Measurements from ENCODE around the gene HSPA2. TPM values are rescaled to one million over a fixed set of nuclear protein-coding genes. Genes with fewer than 3 reads are reported as not detected.
A peak's percentile ranks its signal among the peaks of the same experiment; 100 is the strongest.
"Not testable (repeated sequence)": the region's sequence is repeated elsewhere in the genome, so short reads cannot be mapped to it uniquely, and the experiment has no call there.

Gene HSPA2
- polyA plus RNA-seq, 3 donors from 2014 or later = 0.11 to 1.2 (median 0.73) TPM

DNA sequence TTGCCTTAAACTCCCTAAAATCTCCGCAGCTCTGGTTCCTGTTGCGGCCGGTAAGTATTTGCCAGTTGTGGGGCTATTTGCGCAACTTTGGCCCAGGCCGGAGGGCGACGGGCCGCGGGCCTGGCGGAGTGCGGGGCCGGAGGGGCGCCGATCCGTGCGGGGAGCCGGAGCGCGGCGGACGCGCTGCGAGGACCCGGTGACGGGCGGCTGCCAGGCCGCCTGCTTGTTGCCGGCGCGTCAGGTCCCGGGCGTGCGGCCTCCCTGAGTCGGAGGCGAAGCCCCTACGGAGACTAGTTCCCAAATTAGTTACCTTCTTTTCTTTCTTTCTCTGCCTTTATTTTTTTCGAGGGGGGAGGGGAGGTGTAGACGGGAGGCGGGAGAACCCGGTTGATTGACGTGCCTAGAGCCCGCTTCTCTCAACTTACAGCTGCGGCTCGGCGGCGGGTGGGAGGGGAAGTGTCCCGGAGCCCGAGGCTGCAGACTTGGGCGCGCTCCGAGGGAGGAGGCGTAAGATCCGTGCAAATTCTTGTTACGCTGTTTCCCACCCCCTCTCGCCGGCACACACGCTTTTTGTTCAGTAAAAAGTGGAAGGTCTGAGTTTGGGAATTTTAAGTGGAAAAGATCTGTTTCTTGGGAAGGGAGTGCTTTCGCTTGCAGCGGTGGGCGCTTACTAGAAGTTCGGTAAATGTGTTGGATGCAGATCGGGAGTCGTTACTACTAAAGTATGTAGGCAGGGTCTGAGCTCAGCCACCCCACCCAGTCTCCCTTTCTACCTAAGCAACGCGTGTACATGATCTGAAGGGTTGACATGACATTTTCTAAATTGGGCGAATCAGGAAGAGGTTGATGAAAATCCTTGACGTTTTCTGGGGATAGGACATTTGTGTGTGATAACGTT, 35.4 kb upstream of the HSPA2 start:
- Mint-ChIP-seq H3K4me1 (peaks cover 79 to 80% of the 10 kb centered on the region in 2 donors), H3K9me3 (peaks cover 0 to 3% (median 0%) of the 10 kb centered on the region in 6 donors), H3K4me3 (peak overlapping the region; percentile 91 to 97 (median 93)), H3K36me3 (no peaks in the 10 kb centered on the region), H3K27ac (peak overlapping the region; percentile 98 to 100 (median 100)), H3K27me3 (ENCODE audit: low read depth in 3 of 3) (peaks cover 13 to 30% (median 28%) of the 10 kb centered on the region in 3 donors)
- DNase-seq = peak; percentile 83 to 85 (median 84)

DNA sequence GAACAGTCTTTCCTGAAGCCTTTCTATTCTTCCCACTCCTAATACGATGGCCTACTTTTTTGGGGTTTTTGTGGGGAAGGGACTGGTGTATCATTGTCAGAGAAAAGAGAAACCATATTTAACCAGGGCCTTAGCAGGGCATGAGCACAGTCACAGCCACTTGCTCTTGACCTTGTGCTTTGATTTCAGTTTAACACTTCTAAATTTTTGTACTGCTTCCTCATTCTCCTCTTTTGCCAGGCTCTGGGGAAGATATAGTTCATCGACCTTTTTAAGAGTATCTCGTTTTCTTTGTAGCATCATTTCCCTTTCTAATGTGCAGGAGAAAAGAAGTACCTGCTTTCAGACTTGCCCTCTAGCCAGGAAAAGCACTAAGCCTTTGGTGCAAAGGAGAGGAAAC, 33.8 kb upstream of the HSPA2 start:
- Mint-ChIP-seq H3K36me3 (no peaks in the 10 kb centered on the region), H3K9me3 (peaks cover 0 to 3% (median 0%) of the 10 kb centered on the region in 6 donors), H3K27me3 (ENCODE audit: low read depth in 3 of 3) (peaks cover 13 to 30% (median 30%) of the 10 kb centered on the region in 3 donors), H3K4me3 (peak overlapping the region; percentile 89 to 97 (median 93)), H3K27ac (peak overlapping the region; percentile 95 to 99 (median 98)), H3K4me1 (peaks cover 80 to 82% of the 10 kb centered on the region in 2 donors)
- peak; percentile 30 to 33 (median 30) for DNase-seq

DNA sequence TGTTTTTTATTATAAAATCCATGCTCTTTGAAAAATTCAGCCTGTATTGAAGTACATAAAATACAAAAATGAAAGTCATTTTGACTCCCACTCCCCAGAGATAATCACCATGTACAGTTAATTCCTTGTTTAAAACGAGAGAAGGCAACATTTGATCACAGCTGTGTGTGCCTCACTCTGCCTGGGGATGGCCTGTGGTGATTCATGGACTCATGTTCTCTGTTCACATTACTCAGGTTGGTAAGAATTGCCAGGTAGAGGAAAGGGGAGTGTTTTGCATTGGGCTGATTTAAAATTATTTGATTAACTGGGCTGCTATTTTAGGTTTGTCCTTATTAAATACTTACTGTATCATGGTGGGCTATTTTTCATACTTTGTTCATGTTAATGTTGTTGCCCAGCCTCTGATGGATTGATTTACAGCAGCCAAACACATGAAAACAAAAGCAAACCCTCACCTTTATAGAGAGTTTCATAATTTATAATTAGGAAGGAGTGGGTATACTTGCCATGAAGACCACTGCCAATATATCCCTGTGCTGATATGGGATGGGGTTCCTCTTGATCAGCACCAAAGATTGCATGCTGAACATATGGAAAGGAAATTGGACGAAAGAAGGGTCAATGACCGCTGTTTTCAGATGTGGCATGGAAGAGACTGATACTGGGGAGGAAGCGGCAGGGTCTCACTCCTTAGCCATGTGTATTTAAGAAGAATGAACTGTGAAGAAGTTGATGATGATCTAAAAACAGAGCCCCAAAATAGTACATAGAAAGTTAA, 33.0 kb upstream of the HSPA2 start:
- Mint-ChIP-seq H3K9me3 (peaks cover 0 to 3% (median 0%) of the 10 kb centered on the region in 6 donors), H3K36me3 (no peaks in the 10 kb centered on the region), H3K4me1 (peaks cover 73 to 82% of the 10 kb centered on the region in 2 donors), H3K27ac (peak overlapping the region; percentile 19 to 99 (median 98)), H3K4me3 (peak overlapping the region; percentile 89 to 97 (median 93)), H3K27me3 (ENCODE audit: low read depth in 3 of 3) (peaks cover 13 to 30% (median 30%) of the 10 kb centered on the region in 3 donors)
- no peak for DNase-seq

DNA sequence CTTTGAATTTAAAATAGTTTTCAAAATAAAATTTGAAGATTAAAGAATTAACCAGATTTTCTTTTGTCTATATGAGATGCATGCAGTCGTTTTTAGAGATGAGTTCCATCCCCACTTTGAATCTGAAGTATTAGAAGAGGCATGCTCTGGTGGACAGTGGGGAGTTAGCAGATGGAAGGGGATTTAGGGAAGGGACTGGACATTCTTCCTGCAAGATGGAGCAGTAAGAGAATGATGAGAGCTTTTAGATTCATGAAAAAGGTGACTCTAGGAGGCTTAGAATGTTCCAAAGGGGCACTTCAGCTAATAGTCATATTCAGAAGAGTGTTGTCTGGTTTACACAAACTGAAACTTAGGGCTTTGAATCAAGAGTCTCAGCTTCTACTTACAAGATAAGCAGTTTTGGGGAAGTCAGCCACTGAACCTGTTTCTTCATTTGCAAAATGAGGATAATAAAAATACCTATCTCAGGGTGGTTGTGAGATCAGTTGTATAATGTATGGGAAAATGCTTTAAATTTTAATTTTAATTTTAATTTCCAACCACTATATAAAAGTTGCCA, 32.2 kb upstream of the HSPA2 start:
- Mint-ChIP-seq H3K36me3 (no peaks in the 10 kb centered on the region), H3K27me3 (ENCODE audit: low read depth in 3 of 3) (peaks cover 13 to 28% (median 27%) of the 10 kb centered on the region in 3 donors), H3K9me3 (peaks cover 0 to 3% (median 0%) of the 10 kb centered on the region in 6 donors), H3K4me1 (peaks cover 71 to 83% of the 10 kb centered on the region in 2 donors), H3K27ac (peak overlapping the region; percentile 14 to 99 (median 64)), H3K4me3 (peak overlapping the region in 2 of 5 donors; percentile 89 to 96)
- no peak for DNase-seq

DNA sequence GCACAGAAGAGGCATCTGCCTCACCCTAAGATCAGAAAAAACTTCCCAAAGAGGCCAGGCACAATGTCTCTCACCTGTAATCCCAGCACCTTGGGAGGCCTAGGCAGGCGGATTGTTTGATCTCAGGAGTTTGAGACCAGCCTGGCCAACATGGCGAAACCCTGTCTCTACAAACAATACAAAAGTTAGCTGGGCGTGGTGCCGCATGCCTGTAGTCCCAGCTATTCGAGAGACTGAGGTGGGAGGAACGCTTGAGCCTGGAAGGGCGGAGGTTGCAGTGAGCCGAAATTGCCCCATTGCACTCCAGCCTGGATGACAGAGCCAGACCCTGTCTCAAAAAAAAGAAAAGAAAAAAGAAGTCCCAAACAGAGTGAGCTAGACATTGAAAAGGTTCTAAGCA, 31.5 kb upstream of the HSPA2 start:
- H3K36me3 Mint-ChIP-seq = no peaks in the 10 kb centered on the region
- H3K4me3 Mint-ChIP-seq = peak overlapping the region in 3 of 5 donors; percentile 24 to 46 (median 26)
- peaks cover 10 to 22% (median 22%) of the 10 kb centered on the region in 3 donors for H3K27me3 Mint-ChIP-seq (ENCODE audit: low read depth in 3 of 3)
- H3K27ac Mint-ChIP-seq = peak overlapping the region in 2 of 6 donors; percentile 53 to 64
- no peak for DNase-seq
- H3K4me1 Mint-ChIP-seq = peaks cover 75 to 90% of the 10 kb centered on the region in 2 donors
- peaks cover 0 to 2% (median 0%) of the 10 kb centered on the region in 6 donors for H3K9me3 Mint-ChIP-seq

DNA sequence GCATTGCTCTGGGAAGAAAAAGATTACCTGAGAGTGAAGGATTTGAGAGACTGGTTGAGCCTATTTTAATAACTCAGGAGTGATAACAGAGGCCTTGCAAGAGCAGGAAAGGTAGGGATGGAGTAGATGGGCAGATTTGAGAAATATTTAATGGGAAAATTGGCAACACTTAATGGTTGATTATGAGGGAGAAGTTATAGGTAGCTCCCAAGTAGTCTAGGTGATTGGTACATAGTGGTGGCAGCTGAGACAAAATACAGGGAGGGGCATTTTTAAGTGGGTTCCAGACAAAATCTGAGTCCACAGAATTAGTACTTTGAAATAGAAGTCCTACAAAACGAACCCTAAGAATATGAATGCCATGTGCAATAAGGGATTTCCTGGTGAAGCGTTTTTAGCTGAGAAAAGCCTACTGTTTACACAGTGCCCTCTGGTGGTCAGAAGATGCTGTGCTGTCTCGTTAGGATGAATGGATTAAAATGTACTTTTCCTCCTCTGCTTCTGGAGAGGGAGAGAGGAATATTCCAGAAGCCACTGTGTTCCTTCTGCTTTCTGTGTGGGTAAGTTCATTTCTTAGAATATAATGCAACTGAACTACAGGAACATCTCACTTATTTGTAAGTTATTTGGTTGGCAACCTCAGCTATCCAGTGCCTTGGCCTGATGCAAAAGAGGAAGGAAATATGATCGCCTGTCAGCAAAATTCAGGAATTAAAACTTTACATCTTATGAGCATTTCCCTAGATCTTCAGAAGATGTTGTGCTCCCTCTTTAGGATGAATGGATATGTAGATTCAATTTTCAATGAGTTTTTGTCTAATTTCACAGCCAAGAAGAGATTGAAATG, 29.5 kb upstream of the HSPA2 start:
- H3K36me3 Mint-ChIP-seq = no peaks in the 10 kb centered on the region
- H3K9me3 Mint-ChIP-seq = no peaks in the 10 kb centered on the region
- DNase-seq = peak; percentile 59 to 69 (median 68)
- peak overlapping the region; percentile 18 to 64 (median 42) for H3K4me3 Mint-ChIP-seq
- H3K27me3 Mint-ChIP-seq (ENCODE audit: low read depth in 3 of 3) = peaks cover 2 to 7% (median 5%) of the 10 kb centered on the region in 3 donors
- H3K27ac Mint-ChIP-seq = peak overlapping the region; percentile 61 to 87 (median 65)
- peaks cover 77 to 97% of the 10 kb centered on the region in 2 donors for H3K4me1 Mint-ChIP-seq

DNA sequence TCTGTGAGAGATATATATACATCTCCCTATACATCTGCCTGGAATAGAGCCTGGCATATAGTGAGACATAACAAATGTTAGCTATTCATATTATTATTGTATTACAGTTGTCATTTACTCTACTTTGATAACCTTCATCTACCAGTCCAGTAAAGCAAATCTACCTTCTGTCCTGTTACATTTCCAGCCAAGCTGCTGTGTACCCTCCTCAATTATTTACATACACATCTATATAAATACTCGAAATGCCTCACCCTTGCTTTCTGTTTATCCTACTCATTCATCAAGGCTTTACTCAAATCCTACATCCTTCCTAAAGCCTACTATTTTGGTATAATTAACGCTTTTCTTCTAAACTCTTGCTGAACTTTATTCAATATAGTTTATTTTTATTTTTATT, 27.3 kb upstream of the HSPA2 start:
- H3K4me1 Mint-ChIP-seq = peaks cover 71 to 97% of the 10 kb centered on the region in 2 donors
- H3K27ac Mint-ChIP-seq = no peak overlapping the region
- H3K9me3 Mint-ChIP-seq = no peaks in the 10 kb centered on the region
- H3K36me3 Mint-ChIP-seq = no peaks in the 10 kb centered on the region
- no peak overlapping the region for H3K4me3 Mint-ChIP-seq
- peaks cover 2 to 7% (median 2%) of the 10 kb centered on the region in 3 donors for H3K27me3 Mint-ChIP-seq (ENCODE audit: low read depth in 3 of 3)
- DNase-seq = no peak

DNA sequence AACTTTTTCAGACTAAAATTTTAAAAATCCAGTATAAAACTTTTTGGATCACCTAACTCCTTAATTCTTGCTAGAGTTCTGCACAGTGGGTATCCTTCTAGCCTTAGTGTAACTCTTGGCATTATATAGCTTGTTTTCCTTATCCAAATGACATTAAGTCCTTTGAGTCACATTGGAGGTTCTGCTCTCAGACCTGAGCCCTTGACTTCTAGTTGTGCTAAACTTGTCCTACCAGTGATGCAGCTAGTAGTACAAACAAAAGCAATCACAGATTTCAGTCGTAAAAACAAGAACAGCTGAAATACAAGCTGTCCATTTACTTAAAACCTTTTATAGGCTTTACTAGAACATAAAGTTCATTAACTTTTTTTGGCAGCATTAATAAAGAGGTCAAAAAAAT, 25.5 kb upstream of the HSPA2 start:
- H3K4me3 Mint-ChIP-seq = no peak overlapping the region
- peaks cover 58 to 86% of the 10 kb centered on the region in 2 donors for H3K4me1 Mint-ChIP-seq
- H3K9me3 Mint-ChIP-seq = no peaks in the 10 kb centered on the region
- H3K36me3 Mint-ChIP-seq = no peaks in the 10 kb centered on the region
- DNase-seq = no peak
- H3K27ac Mint-ChIP-seq = no peak overlapping the region
- H3K27me3 Mint-ChIP-seq (ENCODE audit: low read depth in 3 of 3) = peaks cover 2 to 5% (median 2%) of the 10 kb centered on the region in 3 donors

DNA sequence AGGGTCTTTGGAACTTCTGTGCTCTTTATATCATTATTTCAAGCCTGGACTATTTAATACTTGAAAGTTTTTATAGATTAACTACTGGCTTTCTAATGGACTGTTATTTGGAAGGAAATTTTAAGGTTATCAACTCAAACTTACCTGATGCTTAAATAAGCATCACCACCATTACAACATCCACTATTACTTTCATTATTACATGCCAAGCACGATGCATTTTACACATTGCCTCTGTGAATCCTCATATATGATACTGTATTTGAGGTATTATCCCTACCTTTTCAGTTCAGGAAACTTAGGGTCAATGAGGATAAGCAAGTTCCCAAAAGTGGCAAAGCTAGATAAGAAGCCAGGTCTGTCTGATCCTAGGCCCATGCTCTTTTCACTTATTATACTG, 23.6 kb upstream of the HSPA2 start:
- Mint-ChIP-seq H3K4me1 (peaks cover 48 to 67% of the 10 kb centered on the region in 2 donors), H3K4me3 (peak overlapping the region in 1 of 5 donors; percentile 21), H3K27me3 (ENCODE audit: low read depth in 3 of 3) (peaks cover 2 to 5% (median 2%) of the 10 kb centered on the region in 3 donors), H3K36me3 (no peaks in the 10 kb centered on the region), H3K27ac (peak overlapping the region in 3 of 6 donors; percentile 9 to 39 (median 34)), H3K9me3 (no peaks in the 10 kb centered on the region)
- DNase-seq = no peak

DNA sequence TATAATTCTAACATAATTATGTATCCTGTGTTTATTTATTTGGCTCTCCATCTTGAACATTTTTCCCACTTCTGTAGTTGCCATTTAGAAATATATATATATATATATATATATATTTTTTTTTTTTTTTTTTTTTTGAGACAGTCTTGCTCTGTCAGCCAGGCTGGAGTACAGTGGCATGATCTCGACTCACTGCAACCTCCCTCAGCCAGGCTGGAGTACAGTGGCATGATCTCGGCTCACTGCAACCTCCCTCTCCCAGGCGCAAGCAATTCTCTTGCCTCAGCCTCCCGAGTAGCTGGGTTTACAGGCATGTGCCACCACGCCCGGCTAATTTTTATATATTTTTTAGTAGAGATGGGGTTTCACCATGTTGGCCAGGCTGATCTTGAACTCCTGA, 22.9 kb upstream of the HSPA2 start:
- H3K9me3 Mint-ChIP-seq; DNase-seq; H3K4me3 Mint-ChIP-seq; H3K27me3 Mint-ChIP-seq (ENCODE audit: low read depth in 3 of 3); H3K36me3 Mint-ChIP-seq; H3K27ac Mint-ChIP-seq: not testable (repeated sequence)
- peaks cover 48 to 60% of the 10 kb centered on the region in 2 donors for H3K4me1 Mint-ChIP-seq

DNA sequence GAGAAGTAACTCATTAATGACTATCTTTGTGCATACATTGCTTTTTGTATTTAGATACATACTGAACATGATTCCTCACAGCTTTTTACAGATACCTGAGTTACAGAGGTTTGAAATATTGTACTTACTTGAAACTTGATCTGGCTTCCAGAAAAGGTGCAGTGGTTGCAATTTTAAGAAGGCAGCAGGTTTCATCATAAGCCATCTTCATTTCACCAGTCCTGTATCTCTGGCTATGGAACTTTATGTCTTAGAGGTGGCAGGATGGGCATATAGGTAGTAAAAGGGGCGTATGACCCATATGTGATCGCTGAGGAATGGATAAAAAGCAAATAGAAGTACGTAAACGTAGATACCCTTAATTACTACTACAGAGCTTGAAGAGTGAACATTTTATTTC, 22.3 kb upstream of the HSPA2 start:
- Mint-ChIP-seq H3K27me3 (ENCODE audit: low read depth in 3 of 3) (peaks cover 2 to 5% (median 2%) of the 10 kb centered on the region in 3 donors), H3K27ac (peak overlapping the region in 1 of 6 donors; percentile 11), H3K4me1 (peaks cover 47 to 55% of the 10 kb centered on the region in 2 donors), H3K9me3 (no peaks in the 10 kb centered on the region), H3K36me3 (no peaks in the 10 kb centered on the region), H3K4me3 (no peak overlapping the region)
- DNase-seq = no peak

DNA sequence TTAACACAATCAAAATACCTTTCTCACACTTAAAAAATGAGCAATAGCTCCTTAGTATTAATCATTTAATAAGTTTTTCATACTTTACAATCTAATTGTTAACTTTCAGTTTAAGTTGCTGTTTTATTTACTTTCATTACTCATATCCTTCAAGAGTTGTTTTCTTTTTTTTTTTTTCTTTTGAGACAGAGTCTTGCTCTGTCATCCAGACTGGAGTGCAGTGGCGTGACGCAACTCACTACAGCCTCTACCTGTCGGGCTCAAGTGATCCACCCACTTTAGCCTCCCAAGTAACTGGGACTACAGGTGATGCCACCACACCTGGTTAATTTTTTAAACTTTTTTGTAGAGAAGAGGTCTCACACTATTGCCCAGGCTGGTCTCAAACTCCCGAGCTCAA, 19.8 kb upstream of the HSPA2 start:
- H3K4me3 Mint-ChIP-seq = no peak overlapping the region
- peaks cover 0 to 7% (median 0%) of the 10 kb centered on the region in 3 donors for H3K36me3 Mint-ChIP-seq
- DNase-seq = no peak
- peaks cover 2 to 6% (median 3%) of the 10 kb centered on the region in 3 donors for H3K27me3 Mint-ChIP-seq (ENCODE audit: low read depth in 3 of 3)
- H3K27ac Mint-ChIP-seq = peak overlapping the region in 2 of 6 donors; percentile 7 to 16
- H3K9me3 Mint-ChIP-seq = no peaks in the 10 kb centered on the region
- peaks cover 32 to 40% of the 10 kb centered on the region in 2 donors for H3K4me1 Mint-ChIP-seq
